PC-3 (cell line): ENCODE data around the gene GPR42. TPM values are rescaled to one million over a fixed set of nuclear protein-coding genes. Genes with fewer than 3 reads are reported as not detected.

ENCODE experiments used
- ATAC-seq: fragments of 200-7000 bp; cut with Tn5 transposase; 2 replicates; pipeline ENCODE4 v1.9.1; 2020; ENCODE audit warnings: mild to moderate bottlenecking, moderate library complexity
- BruUV-seq: library from RNA; stranded (reverse); fragments of 400-500 nt; replicated peaks from 2 replicates; lab custom pipeline; 2021; lab: Mats Ljungman, UMichigan
- CTCF ChIA-PET: fragments of 300-600 bp; sonication (Branson Sonifier 250); formaldehyde crosslinking; loops from one replicate; lab custom pipeline; 2022; ENCODE audit warnings: antibody characterized with exemption; lab: Charles Lee
- POLR2A ChIA-PET: fragments of 300-600 bp; sonication (Branson Sonifier 250); formaldehyde crosslinking; loops from one replicate; lab custom pipeline; 2022; ENCODE audit warnings: antibody characterized with exemption; ENCODE audit not compliant: unreplicated experiment; lab: Charles Lee
- DNase-seq: peaks from one replicate; pipeline ENCODE4 v3.0.0-alpha.2; 2015
- H2AFZ ChIP-seq: fragments of 300-600 bp; sonication (generic); 2 replicates; pipeline ENCODE4 v1.6.0; 2016; ENCODE audit warnings: antibody characterized with exemption, low read length
- H3F3A ChIP-seq: fragments of 300-600 bp; sonication (generic); one replicate; pipeline ENCODE4 v1.6.0; 2017; ENCODE audit warnings: antibody characterized with exemption, low read length, control low read depth, mild to moderate bottlenecking; ENCODE audit not compliant: unreplicated experiment
- H3K27ac ChIP-seq: fragments of 300-600 bp; sonication (generic); 2 replicates; pipeline ENCODE4 v1.5.1; 2016; ENCODE audit warnings: mild to moderate bottlenecking, low read length
- H3K27me3 ChIP-seq: fragments of 300-600 bp; sonication (generic); 2 replicates; pipeline ENCODE4 v1.6.1; 2016; ENCODE audit warnings: low read length, mixed read lengths
- H3K36me3 ChIP-seq: fragments of 300-600 bp; sonication (generic); 2 replicates; pipeline ENCODE4 v1.6.1; 2016; ENCODE audit warnings: low read depth, mixed run types, low read length, mixed read lengths
- H3K4me1 ChIP-seq: fragments of 300-600 bp; sonication (generic); 2 replicates; pipeline ENCODE4 v1.5.1; 2016; ENCODE audit warnings: low read length; ENCODE audit not compliant: insufficient read depth
- H3K4me2 ChIP-seq: fragments of 300-600 bp; sonication (generic); 2 replicates; pipeline ENCODE4 v1.6.0; 2016; ENCODE audit warnings: low read length
- H3K4me3 ChIP-seq: fragments of 300-600 bp; sonication (generic); 2 replicates; pipeline ENCODE4 v1.5.1; 2016; ENCODE audit warnings: mild to moderate bottlenecking, low read length, mixed read lengths
- H3K79me2 ChIP-seq: fragments of 300-600 bp; sonication (generic); 2 replicates; pipeline ENCODE4 v1.6.1; 2017; ENCODE audit warnings: low read length, mixed read lengths
- H3K9ac ChIP-seq: fragments of 300-600 bp; sonication (generic); 2 replicates; pipeline ENCODE4 v1.6.0; 2016; ENCODE audit warnings: mild to moderate bottlenecking, low read length
- H3K9me2 ChIP-seq: fragments of 300-600 bp; sonication (generic); replicated peaks from 2 replicates; pipeline ENCODE4 v1.6.1; 2016; ENCODE audit warnings: mixed run types, low read length, mixed read lengths
- H3K9me3 ChIP-seq: fragments of 300-600 bp; sonication (generic); 2 replicates; pipeline ENCODE4 v1.6.1; 2016; ENCODE audit warnings: low read length, mixed read lengths
- H4K20me1 ChIP-seq: fragments of 300-600 bp; sonication (generic); 2 replicates; pipeline ENCODE4 v1.6.1; 2016; ENCODE audit warnings: low read length, mixed read lengths
- EZH2 ChIP-seq: fragments of 300-600 bp; sonication (generic); IDR thresholded peaks from one replicate; pipeline ENCODE4 v1.6.1; 2017; ENCODE audit warnings: antibody characterized with exemption, mild to moderate bottlenecking, low read length; ENCODE audit not compliant: unreplicated experiment
- EZH2phosphoT487 ChIP-seq: fragments of 300-600 bp; sonication (generic); IDR thresholded peaks from 2 replicates; pipeline ENCODE4 v1.6.1; 2018; ENCODE audit warnings: mild to moderate bottlenecking, antibody characterized with exemption, low read length, borderline replicate concordance
- intact Hi-C: fragments of 100-400 bp; cut with micrococcal nuclease; formaldehyde crosslinking; loops from 2 replicates; pipeline ENCODE4 v1.9.0; 2023
- total RNA-seq: library from RNA; depleted of rRNA; stranded (reverse); fragments of >200 nt; gene quantifications from 2 replicates; pipeline ENCODE4 v1.2.3, GENCODE V29; 2014
- TF ChIP-seq, protein P1 (sequence below): fragments of 300-600 bp; sonication (generic); conservative IDR thresholded peaks from 2 replicates; pipeline ENCODE4 v1.5.1; 2017; ENCODE audit warnings: antibody characterized with exemption, low read depth, mild to moderate bottlenecking, low read length

The GPR42 gene
- total RNA-seq, 1 experiment from 2014 or later, result not detected

DNA sequence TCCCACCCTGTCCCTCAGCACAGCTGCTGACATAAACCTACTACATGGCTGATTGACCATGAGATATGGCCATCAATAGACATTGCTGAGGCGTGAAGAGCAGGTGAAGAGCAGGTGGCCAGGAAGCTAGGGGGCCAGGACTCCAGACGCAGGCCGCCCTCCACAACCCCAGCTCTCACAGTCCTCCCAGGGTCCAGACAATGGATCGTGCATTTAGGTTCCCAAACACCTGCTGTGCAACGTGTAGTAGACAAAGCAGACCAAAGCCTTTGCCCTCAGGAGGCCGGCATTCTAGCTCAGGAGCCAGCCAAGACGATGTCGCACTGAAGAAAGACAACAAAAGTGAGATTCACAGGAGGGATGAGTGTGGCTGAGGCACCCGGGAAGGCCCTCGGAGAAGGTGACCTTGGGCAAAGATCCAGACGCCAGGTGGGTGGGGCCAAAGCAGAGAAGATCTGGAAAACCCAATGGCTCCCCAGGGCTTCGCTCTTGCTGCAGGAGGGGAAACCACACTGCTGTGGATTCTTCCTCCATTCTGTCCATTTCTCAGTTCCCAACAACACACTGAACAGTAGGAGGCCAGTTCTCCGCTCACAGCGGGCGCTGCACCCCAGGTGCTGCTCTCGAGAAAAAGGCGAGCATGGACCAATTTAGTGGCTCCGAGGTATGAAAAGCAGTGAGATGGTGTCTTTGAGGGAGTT is 21.8 kb upstream of the GPR42 start:
- no TSS peak for BruUV-seq
- intact Hi-C loops, result no loop called here
- H3K9ac ChIP-seq, result no peak overlapping the region
- H3K9me3 ChIP-seq, result no peaks in the 10 kb centered on the region
- DNase-seq (no peak), ATAC-seq (no peak)
- no peaks in the 10 kb centered on the region for H4K20me1 ChIP-seq
- H3K4me2 ChIP-seq, result no peak overlapping the region
- ChIA-PET POLR2A (no interaction called here), CTCF (no interaction called here)
- H3K4me3 ChIP-seq, result no peak overlapping the region
- H3K27ac ChIP-seq, result no peak overlapping the region
- no peaks in the 10 kb centered on the region for H3K9me2 ChIP-seq
- TF ChIP-seq EZH2 (no peak), EZH2phosphoT487 (no peak)
- TF ChIP-seq, protein P1, sequence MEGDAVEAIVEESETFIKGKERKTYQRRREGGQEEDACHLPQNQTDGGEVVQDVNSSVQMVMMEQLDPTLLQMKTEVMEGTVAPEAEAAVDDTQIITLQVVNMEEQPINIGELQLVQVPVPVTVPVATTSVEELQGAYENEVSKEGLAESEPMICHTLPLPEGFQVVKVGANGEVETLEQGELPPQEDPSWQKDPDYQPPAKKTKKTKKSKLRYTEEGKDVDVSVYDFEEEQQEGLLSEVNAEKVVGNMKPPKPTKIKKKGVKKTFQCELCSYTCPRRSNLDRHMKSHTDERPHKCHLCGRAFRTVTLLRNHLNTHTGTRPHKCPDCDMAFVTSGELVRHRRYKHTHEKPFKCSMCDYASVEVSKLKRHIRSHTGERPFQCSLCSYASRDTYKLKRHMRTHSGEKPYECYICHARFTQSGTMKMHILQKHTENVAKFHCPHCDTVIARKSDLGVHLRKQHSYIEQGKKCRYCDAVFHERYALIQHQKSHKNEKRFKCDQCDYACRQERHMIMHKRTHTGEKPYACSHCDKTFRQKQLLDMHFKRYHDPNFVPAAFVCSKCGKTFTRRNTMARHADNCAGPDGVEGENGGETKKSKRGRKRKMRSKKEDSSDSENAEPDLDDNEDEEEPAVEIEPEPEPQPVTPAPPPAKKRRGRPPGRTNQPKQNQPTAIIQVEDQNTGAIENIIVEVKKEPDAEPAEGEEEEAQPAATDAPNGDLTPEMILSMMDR, result no peak
- H3K79me2 ChIP-seq, result no peaks in the 10 kb centered on the region
- H3K4me1 ChIP-seq, result no peaks in the 10 kb centered on the region
- H3F3A ChIP-seq, result no peaks in the 10 kb centered on the region
- peaks cover 25% of the 10 kb centered on the region; the same call in 1 of the 2 replicates for H3K27me3 ChIP-seq
- H3K36me3 ChIP-seq, result no peaks in the 10 kb centered on the region; the same call in 1 of the 2 replicates
- no peak overlapping the region for H2AFZ ChIP-seq

DNA sequence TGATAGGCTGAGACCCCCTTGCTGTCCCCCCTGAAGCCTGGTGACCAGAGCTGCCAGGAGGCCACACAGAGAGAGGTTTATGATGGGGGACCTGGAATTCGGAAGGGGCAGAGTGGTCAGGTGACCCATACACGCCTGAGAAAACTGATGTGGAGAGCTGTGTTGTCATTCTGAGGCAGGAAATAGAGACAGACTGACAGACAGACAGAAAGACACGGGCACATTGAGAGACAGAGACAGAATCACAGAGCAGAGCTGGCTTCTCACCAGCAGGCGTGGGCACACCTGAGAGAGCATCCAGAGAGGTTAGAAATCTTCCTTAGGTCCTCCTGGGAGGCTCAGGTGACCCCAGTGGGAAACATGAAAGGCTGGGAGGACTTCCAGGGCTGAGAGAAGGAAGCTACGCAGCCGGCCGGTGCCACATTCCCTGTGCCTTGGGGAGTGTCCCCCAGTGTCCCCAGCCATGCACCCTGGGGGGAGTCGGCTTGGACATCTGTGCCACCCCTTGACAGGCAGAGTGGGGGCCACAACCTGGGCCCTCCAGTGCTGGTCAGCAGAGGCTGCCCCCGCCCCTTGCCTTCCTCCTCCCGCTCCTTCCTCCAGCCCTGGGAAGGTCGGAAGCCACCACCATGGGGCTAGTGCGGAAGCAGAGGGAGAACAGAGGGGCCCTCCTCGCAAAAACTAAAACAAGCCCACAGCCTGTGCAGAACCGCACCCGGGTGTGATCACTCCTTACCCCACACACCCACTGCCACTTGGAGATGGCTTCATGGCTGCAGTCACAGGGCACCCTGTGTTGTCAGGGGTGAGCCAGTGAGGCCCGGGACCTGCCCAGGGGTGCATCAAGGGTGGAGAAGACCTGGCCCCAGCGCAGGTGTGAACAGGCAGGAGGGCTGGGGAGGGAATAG is 21.0 kb upstream of the GPR42 start:
- POLR2A ChIA-PET, result no interaction called here
- TF ChIP-seq, protein P1, result no peak
- TF ChIP-seq EZH2 (no peak), EZH2phosphoT487 (no peak)
- ATAC-seq (no peak), DNase-seq (no peak)
- no peak overlapping the region for H3K4me3 ChIP-seq
- no peaks in the 10 kb centered on the region for H3K79me2 ChIP-seq
- no peaks in the 10 kb centered on the region for H3K9me2 ChIP-seq
- no TSS peak for BruUV-seq
- no peaks in the 10 kb centered on the region for H3K4me1 ChIP-seq
- H3K36me3 ChIP-seq, result no peaks in the 10 kb centered on the region; the same call in 1 of the 2 replicates
- intact Hi-C loops, result no loop called here
- CTCF ChIA-PET, result no interaction called here
- no peak overlapping the region for H3K4me2 ChIP-seq
- no peak overlapping the region for H2AFZ ChIP-seq
- no peak overlapping the region for H3K27ac ChIP-seq
- H3K27me3 ChIP-seq, result peaks cover 25% of the 10 kb centered on the region; the same call in 1 of the 2 replicates
- H3K9ac ChIP-seq, result no peak overlapping the region
- no peaks in the 10 kb centered on the region for H3F3A ChIP-seq
- no peaks in the 10 kb centered on the region for H3K9me3 ChIP-seq
- no peaks in the 10 kb centered on the region for H4K20me1 ChIP-seq
